GM19452 (cell line): ENCODE data around the gene PBOV1.
"Not testable (repeated sequence)": the region's sequence is repeated elsewhere in the genome, so short reads cannot be mapped to it uniquely, and the experiment has no call there.

Experiments
- ATAC-seq: cut with Tn5 transposase; IDR thresholded peaks from one replicate; pipeline ENCODE4 v1.9.1; 2021; ENCODE audit not compliant: unreplicated experiment

The PBOV1 gene

DNA sequence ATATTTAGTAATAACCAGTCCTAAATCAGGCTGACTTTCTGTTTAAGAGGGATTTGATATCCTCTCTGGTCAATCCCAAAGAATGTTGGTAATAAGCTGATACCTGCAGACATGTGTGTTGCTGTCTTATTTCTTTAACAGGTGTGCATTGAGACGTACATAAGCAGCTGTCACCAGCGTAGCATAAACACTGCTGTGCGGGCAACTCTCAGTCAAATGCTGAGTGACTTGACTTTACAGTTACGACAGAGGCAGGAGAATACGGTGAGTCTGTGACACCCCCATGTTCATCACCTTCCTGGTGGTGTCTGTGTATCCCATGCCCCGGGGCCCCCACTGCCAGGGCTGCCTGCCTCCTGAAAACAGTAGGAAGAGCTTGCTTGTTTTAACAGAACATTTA, 20.1 kb upstream of the PBOV1 start:
- no peak for ATAC-seq

DNA sequence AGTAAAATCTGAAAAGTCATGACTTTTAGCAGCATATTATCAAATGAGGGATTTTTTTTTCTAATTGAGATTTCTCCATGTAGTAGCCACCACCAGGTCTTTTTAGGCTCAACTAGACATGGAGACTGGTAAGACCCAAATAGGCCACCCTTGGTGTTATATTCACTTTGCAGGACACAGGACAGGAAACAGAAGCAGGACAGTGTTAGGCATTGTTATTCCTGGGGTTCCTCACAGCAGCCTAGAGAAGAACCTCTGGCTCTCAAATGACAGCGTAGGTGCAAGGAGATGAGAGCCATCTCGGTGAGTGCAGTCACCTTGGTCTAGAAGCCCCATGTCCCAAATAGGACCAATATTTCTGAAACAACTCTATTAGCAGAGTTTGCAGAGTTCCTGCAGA, 19.2 kb upstream of the PBOV1 start:
- ATAC-seq, result no peak

DNA sequence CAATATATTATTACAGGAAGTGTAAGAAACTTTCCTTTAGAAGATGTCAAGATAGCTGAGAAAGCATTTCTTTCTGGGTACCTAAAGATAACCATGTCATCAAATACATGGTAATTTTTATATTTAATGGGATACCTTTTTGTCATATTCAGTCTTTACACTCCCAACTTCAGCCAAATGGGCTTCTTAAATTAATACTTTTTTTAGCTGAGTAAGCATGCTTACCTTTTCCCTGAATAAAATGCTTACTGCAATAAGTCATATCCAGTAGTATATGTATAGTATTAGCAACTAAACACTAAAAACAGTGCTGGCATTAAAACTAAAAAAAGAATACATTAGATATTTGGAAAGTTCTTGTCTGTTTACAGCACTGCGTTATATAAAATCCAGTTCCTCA, 17.4 kb upstream of the PBOV1 start:
- ATAC-seq, result no peak

DNA sequence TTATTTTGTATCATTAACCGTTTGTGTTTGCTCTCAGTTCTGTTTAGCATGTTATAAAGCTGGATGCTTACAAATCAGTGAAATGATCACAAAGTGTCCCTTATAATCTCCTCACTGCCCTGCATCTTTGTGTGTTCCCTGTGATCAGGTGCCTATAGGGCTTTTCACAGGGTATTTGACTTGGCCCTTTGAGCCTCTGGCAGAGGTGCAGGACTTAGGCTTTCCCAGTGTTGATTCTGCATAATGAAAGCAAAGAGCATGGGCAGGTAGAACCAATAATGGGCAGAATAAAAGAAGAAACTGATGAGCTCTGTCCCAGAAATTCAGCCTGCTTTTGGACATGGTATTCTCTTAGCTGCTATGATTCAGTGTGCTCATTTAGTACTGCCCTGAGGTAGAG, 16.9 kb upstream of the PBOV1 start:
- ATAC-seq, result no peak

DNA sequence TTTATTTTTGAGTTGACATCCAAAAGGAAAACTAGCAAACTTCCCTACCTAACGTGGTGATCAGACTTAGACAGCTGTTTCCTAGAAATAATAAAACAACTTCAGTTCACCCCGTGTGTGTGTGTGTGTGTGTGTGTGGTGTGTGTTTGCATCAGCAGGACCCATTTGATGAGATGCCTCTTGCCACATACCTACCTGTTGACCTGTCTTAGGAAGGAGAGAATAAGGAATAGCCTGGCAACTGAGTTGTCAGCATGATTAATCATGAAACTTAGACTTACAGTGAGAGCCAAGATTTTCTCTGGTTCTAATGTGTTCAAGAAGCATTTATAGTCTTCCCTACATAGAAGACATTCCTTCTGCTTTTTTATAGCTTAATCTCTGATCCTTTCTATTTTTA, 16.1 kb upstream of the PBOV1 start:
- no peak for ATAC-seq

DNA sequence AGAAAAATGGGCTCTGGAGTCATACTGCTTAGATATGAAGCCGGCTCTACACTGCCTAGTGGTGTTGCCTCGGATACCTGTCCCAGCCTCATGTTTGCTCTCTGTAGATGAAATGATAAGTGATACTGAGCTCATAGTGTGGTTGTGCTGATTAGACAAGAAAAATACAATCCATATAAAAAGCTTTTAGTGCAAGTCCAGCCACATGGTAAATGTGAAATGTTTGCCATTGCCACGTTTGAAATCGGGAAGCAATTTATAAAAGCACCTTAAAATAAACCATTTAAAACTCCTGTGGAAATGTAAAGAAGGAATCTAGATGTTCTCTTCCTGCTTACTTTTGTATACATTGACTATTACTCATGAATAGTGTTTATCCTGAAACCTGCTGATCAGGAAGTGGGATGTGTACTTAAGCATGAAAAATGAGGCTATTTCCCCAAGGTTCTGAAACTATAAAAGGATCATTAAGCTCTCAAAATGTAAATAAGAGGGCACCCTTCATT, 13.1 kb upstream of the PBOV1 start:
- no peak for ATAC-seq

DNA sequence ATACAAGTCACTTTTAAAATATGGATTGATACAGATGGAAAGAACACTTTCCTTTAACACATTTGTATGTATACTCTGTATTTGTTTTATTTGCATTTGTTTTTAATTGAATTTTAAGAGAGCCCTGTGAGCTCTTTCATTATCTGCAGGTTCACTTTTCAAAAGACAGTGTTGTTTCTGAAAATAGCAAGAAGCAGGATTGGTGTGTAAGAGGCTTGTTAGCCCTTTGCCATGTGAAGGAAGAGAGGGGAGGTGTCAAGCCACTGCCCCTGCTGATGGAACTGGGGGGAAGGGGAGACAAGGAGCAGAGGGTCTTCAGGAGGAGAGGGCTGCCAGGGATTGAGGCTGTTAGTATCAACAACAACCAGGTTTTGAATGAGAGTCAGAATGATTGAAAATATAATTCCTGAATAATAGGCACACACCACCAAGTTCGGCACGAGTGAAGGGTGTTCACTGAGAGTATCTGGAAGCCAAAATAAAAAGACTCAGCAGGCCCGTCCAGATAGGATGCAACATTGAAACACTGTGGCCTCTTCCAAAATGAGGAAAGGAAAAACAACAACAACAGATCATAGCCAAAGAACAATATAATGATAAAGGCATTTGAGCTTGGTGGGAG, 12.6 kb upstream of the PBOV1 start:
- no peak for ATAC-seq

DNA sequence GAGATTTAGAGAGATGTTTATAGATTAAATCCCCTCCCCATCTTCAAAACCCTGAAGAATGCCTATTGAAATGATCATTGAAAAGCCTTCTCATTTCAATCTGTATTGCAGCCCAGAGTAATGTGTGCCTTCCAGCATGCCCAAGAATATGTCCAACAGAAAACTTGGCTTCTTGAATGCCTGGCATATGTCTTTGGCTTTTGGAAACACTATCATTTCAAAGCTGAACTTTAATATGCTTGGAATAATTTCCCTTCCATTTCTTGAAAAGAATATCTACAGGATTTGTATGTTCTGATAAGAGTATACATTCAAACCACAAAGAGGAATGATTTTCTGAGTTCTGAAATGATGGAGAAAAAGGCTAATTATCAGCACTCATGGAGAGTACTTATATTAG, 11.9 kb upstream of the PBOV1 start:
- ATAC-seq, result no peak

DNA sequence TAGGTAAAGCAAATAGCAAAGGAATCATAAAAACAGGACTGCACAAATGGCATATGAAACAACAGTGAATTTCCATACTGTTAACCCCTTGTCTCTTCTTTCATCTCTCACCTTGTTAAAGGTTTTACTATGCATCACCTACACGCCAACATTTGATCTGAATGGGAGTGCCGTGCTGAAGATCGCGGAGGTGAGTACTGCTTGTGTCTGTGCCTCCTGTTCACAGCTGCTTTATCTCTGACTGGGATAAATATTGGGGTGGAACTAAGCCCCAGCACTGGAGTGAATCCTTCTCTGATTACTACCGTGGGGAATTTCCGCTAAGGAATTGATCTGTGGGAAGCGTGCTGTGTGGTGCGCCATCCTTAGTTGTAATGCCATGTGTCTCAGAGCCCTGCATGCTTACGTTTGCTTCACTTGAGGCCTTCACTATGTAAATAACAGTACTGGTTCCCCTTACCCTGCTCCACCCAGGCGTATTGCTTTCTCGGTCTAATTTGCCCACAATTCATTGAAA, 11.4 kb upstream of the PBOV1 start:
- no peak for ATAC-seq

DNA sequence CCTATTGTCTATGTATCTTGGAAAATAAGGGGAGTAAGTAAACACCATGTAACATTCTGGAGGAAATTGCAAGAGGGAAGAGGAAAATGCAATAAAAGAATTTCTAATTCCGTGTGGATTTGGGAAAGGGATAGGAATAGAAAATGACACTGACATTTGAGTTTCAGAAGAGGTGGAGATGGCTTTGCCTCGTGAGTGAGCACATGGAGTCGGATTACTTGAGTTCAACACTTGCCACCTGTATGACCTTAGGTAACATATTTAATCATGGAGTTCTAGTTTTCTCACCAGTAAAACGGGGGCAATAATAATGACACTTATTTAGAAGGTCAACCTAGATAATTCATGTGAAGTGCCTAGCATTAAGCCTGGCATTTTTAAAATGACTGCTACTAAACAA, 10.8 kb upstream of the PBOV1 start:
- ATAC-seq, result no peak

DNA sequence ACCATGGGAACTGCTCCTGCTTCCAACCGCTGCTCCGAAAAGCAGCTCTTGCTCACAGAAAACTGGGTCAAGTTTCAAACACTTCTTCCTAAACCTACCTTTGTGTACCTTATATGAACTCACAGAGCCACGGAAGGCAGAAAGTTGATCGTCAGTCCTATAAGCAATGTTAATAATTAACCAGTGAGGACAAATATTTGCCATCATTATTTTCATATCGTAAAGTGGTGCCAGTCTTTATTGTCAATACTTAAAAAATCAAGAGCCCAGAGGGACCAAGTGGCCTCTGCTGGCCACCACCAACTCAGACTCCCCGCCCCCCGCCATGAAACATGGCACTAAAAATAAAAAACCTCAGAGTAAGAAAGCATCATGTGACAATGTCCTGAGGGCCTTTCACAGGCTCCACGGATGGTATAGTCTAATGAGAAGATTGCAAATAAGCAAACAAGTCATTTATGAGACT, 9.1 kb upstream of the PBOV1 start:
- ATAC-seq, result no peak

DNA sequence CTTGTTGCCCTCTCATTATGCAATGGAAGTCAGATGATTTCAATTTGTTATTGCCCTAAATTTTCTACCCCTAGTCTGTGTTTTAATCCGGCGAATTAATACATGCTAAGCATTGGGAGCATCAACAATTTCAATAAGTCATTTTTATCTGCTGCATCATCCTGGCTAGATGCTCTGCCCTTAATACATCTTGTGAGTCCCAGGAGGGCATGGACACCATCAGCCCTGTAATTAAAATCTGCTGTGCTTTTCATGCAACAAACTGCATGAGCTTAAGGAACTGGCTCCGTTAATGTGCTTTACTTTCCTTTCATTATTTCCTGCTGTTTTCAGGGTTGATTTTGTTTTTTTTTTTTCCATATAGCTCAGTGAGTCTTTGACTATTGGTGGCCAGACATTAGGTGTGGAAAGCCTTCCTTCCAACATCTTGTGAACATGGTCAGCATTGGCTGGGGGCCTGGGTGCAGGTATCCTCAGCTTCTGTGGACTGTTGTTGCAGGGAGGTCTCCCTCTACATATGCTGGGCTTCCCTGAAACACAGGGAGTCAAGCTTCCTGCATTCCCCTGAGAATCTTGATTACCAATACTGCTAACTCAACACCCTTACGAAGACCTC, 8.5 kb upstream of the PBOV1 start:
- no peak for ATAC-seq

DNA sequence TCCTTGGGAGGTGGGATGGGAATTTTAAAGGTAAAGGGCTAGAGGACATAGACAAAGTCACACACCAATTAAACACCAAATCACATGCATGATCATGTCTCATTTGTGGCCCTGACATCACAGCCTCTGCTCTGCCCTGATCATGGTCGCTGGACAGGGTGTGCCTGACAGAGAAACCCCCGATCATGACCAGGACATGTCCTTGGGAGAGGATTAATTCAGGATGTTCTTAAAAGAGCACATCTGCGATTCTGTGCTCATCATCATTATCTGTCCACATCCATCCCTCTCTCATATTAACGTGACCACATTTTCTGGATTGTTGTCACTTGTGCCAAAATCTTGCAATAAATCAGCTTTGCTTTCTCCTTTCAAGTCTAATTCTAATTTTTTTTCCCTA, 7.7 kb upstream of the PBOV1 start:
- no peak for ATAC-seq

DNA sequence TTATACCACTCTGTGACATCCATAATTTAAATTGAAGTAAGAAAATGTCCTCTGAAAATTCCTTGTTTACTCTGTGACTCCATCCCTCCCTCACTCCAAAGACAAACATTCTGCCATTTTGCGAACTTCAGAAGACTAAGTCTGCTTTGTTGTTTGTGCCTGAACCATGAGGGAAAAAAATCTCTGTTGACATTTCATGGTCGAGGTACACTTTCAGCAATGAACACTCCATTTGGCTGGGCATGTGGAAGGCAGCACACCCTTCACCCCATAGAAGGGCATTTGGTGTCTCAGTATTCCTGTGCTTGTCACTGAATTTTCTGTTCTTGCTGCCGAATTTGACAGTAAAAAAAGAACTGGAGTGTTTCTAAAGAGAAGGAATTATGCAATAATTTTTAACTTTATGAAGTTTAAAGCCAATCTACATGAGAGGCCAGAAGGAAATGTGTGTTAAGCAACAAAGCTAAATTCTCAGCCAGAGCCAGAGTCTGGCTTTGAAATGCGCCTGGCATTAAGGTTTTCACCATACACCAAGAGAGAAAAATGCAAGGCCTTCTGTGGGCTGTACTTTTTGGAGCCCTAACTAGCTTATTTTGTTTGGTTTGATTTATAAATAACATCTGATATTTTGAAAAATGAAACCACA, 4.7 kb upstream of the PBOV1 start:
- ATAC-seq, result no peak

DNA sequence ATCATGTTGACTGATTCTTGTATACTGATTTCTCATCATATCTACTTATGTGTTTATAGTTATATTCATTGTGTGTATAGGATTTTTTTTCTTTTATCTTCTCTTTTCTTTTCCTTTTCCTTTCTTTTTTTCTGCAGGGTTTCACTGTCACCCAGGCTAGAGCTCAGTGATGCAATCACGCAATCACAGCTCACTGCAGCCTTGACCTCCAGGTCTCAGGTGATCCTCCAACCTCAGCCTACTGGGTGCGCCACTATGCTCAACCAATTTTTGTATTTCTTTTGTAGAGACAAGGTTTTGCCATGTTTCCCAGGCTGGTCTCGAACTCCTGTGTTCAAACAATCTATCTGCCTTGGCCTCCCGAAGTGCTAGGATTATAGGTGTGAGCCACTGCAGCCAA, 1.6 kb upstream of the PBOV1 start:
- ATAC-seq, result no peak

DNA sequence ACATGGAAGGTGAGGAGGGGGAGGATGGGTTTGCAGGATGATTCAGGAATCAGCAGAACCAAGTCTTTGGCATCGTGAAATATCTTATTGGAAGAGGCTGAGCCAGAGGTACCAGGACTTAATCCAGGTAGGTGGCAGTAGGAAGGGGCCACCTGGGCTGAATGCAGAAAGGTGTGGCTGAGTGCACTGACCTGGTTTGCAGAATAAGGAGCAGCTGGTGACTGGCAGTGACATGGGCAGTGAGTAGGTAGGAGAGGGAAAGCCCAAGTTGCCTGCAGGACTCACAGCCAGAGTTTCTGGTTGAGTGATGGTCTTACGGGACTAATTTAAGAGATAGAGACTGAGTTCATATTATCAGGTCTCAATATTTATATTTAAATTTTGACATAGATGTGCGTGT, 1.1 kb upstream of the PBOV1 start:
- ATAC-seq, result no peak

DNA sequence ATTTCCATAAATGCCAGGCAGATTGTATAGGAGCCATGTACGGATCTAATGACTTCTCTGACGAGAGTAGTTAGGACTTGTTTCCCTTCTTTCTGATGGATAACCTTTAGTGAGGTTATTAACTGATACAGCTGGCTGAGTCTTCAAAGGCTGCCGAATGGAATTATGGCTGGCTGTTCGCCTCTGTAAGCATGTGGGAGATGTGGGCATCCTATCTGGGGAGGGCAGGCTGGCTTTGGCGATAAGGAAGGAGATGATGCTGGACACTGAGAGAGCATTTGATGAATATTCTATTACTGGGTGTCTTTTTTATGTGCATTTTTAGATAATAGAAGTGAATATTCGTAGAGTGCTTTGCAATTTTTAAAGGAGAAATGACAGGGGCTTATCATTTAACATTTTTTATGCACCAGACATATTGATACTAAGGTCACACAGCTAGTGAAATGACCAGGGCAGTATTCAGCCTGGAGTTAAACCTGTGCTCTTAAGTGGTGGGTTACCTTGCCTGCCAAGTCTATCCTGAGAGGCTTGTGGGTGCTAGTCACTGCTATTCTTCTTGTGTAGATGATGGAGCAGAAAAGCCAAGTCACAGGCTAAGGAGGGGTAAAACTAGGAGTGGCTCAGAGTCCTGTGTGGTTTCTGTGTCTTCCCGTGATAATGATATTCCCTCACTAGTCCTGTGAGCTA, 3.1 kb downstream of the PBOV1 start:
- ATAC-seq, result no peak

DNA sequence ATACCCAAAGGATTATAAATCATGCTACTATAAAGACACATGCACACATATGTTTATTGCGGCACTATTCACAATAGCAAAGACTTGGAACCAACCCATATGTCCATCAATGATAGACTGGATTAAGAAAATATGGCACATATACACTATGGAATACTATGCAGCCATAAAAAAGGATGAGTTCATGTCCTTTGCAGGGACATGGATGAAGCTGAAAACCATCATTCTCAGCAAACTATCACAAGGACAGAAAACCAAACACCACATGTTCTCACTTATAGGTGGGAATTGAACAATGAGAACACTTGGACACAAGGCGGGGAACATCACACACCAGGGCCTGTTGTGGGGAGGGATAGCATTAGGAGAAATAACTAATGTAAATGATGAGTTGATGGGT, 5.8 kb downstream of the PBOV1 start:
- not testable (repeated sequence) for ATAC-seq

DNA sequence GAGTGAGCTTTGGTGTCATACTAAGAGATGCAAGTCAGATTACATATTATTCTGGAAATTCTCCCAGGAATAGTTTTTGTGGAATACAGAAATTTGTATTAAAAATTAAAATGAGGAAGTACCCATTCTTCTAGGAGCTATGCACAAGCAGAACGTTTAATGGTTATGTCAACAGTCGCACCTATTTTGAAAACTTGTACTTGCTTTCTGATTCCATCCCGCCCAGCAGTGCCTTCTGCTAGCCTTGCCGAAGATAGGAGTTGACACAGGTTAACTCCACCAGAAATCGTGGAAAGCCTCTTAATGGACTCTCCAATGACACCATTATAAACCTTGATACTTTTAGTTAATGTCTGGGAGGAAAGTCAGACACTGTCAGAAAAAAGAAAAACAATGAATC, 6.7 kb downstream of the PBOV1 start:
- ATAC-seq, result no peak

DNA sequence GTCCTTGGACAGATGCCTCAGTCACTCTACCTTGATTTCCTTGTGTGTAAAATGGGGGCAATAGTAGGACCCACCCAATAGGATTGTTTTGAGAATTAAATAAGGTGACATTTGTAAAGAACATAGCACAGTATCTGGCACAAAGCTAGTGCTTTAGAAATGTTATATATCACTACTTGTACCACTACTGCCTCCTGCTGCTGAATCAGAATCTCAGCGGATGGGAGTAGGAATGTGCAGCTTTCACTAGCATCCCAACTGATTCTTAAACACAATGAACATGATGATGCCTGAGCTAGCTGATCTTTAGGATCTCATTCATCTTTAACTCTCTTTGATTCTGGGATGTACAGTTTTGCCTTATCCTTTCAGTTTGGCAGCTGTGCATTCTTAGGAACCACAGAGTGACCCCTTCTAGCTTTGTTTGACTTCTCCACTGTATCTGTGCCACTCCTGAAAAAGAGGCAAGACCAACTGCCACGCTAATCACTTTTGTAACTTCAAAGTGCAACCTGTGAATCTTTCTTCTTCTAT, 7.2 kb downstream of the PBOV1 start:
- no peak for ATAC-seq

DNA sequence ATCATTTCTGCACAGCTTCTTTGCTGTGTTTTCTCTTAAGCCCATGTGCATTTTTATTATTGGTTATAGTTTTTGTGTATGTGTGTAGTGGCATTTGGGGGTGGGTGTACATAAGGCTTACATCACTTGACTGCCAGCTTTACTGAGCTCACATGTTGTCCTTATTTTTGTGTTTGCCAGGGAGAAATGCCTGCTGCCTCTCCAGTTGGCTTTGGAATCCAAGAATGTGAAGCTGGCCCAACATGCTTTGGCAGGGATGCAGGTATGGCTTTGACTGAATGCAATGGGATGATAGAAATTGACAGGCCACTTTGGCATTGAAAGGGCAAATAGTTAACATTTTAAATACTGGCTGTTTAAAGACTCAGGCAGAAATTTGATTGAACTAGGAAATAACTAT, 11.4 kb downstream of the PBOV1 start:
- ATAC-seq, result no peak
